ENCODE results near the gene DOCK3. TPM values are rescaled to one million over a fixed set of nuclear protein-coding genes. Genes with fewer than 3 reads are reported as not detected.
"Not testable (repeated sequence)": the region's sequence is repeated elsewhere in the genome, so short reads cannot be mapped to it uniquely, and the experiment has no call there.

DOCK3 gene
- total RNA-seq, 1 donor from 2014 or later: 0.52 TPM

DNA sequence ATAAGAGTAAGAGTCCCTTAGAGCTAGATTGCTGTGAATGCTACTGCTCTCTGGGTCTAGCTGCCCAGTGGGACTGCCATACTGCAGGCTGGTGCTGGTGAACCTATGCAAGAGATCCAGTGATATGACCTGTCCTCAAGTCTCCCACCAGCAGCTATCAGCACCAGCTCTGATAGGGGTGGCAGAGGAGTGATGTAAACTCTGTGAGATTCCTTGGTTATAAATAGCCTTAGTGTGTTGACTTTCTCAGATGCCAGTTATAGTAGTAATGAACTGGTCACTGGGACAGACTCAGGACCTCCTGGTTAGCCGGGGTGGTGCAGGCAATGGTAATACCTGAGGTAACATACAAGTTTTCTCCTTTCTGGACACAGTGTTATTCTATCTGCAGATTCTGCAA is 515.5 kb downstream of the DOCK3 start:
- H3K9ac ChIP-seq (ENCODE audit: low read depth in 1 of 3, low read length in 3 of 3): no peak overlapping the region
- H3K4me1 ChIP-seq (ENCODE audit: control insufficient read depth in 3 of 3, insufficient read depth in 3 of 3, low read length in 3 of 3): peaks cover 0 to 8% (median 0%) of the 10 kb centered on the region in 3 donors
- no peak overlapping the region for H3K4me3 ChIP-seq (ENCODE audit: low read length in 3 of 3)
- peaks cover 0 to 4% (median 2%) of the 10 kb centered on the region in 3 donors for H3K9me3 ChIP-seq (ENCODE audit: control insufficient read depth in 3 of 3, low read length in 3 of 3)
- no peak overlapping the region for H3K27ac ChIP-seq (ENCODE audit: low read depth, low read length)
- no peaks in the 10 kb centered on the region for H3K36me3 ChIP-seq (ENCODE audit: control insufficient read depth in 3 of 3, insufficient read depth in 3 of 3, low read length in 3 of 3)
- no peaks in the 10 kb centered on the region for H3K27me3 ChIP-seq (ENCODE audit: control insufficient read depth in 3 of 3, insufficient read depth in 3 of 3, low read length in 3 of 3)

GRCh38 chr3:51190827-51191226 is 516.1 kb downstream of the DOCK3 start:
- Histone ChIP-seq H3K27ac (ENCODE audit: low read depth, low read length) (no peak overlapping the region), H3K4me3 (ENCODE audit: low read length in 3 of 3) (no peak overlapping the region), H3K4me1 (ENCODE audit: control insufficient read depth in 3 of 3, insufficient read depth in 3 of 3, low read length in 3 of 3) (peaks cover 0 to 8% (median 0%) of the 10 kb centered on the region in 3 donors), H3K9me3 (ENCODE audit: control insufficient read depth in 3 of 3, low read length in 3 of 3) (peaks cover 0 to 4% (median 2%) of the 10 kb centered on the region in 3 donors), H3K9ac (ENCODE audit: low read depth in 1 of 3, low read length in 3 of 3) (no peak overlapping the region), H3K36me3 (ENCODE audit: control insufficient read depth in 3 of 3, insufficient read depth in 3 of 3, low read length in 3 of 3) (no peaks in the 10 kb centered on the region), H3K27me3 (ENCODE audit: control insufficient read depth in 3 of 3, insufficient read depth in 3 of 3, low read length in 3 of 3) (no peaks in the 10 kb centered on the region)

- Histone ChIP-seq H3K27ac (ENCODE audit: low read depth, low read length) (no peak overlapping the region), H3K9me3 (ENCODE audit: control insufficient read depth in 3 of 3, low read length in 3 of 3) (peaks cover 0 to 4% (median 0%) of the 10 kb centered on the region in 3 donors), H3K4me1 (ENCODE audit: control insufficient read depth in 3 of 3, insufficient read depth in 3 of 3, low read length in 3 of 3) (peaks cover 0 to 8% (median 0%) of the 10 kb centered on the region in 3 donors), H3K27me3 (ENCODE audit: control insufficient read depth in 3 of 3, insufficient read depth in 3 of 3, low read length in 3 of 3) (no peaks in the 10 kb centered on the region), H3K36me3 (ENCODE audit: control insufficient read depth in 3 of 3, insufficient read depth in 3 of 3, low read length in 3 of 3) (no peaks in the 10 kb centered on the region), H3K9ac (ENCODE audit: low read depth in 1 of 3, low read length in 3 of 3) (no peak overlapping the region), H3K4me3 (ENCODE audit: low read length in 3 of 3) (no peak overlapping the region)
These were observed 517.0 kb downstream of the DOCK3 start for GRCh38 chr3:51191768-51192167.

GRCh38 chr3:51198477-51198876 is 523.8 kb downstream of the DOCK3 start:
- Histone ChIP-seq H3K27ac (ENCODE audit: low read depth, low read length) (no peak overlapping the region), H3K9me3 (ENCODE audit: control insufficient read depth in 3 of 3, low read length in 3 of 3) (peaks cover 0 to 3% (median 0%) of the 10 kb centered on the region in 3 donors), H3K9ac (ENCODE audit: low read depth in 1 of 3, low read length in 3 of 3) (no peak overlapping the region), H3K4me3 (ENCODE audit: low read length in 3 of 3) (no peak overlapping the region), H3K4me1 (ENCODE audit: control insufficient read depth in 3 of 3, insufficient read depth in 3 of 3, low read length in 3 of 3) (no peaks in the 10 kb centered on the region), H3K27me3 (ENCODE audit: control insufficient read depth in 3 of 3, insufficient read depth in 3 of 3, low read length in 3 of 3) (no peaks in the 10 kb centered on the region), H3K36me3 (ENCODE audit: control insufficient read depth in 3 of 3, insufficient read depth in 3 of 3, low read length in 3 of 3) (no peaks in the 10 kb centered on the region)

DNA sequence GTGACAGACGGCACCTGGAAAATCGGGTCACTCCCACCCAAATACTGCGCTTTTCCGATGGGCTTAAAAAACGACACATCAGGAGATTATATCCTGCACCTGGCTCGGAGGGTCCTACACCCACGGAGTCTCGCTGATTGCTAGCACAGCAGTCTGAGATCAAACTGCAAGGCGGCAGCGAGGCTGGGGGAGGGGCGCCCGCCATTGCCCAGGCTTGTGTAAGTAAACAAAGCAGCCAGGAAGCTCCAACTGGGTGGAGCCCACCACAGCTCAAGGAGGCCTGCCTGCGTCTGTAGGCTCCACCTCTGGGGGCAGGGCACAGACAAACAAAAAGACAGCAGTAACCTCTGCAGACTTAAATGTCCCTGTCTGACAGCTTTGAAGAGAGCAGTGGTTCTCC is 524.6 kb downstream of the DOCK3 start:
- H3K4me3 ChIP-seq (ENCODE audit: low read length in 3 of 3); H3K27me3 ChIP-seq (ENCODE audit: control insufficient read depth in 3 of 3, insufficient read depth in 3 of 3, low read length in 3 of 3); H3K36me3 ChIP-seq (ENCODE audit: control insufficient read depth in 3 of 3, insufficient read depth in 3 of 3, low read length in 3 of 3); H3K27ac ChIP-seq (ENCODE audit: low read depth, low read length); H3K9me3 ChIP-seq (ENCODE audit: control insufficient read depth in 3 of 3, low read length in 3 of 3); H3K4me1 ChIP-seq (ENCODE audit: control insufficient read depth in 3 of 3, insufficient read depth in 3 of 3, low read length in 3 of 3); H3K9ac ChIP-seq (ENCODE audit: low read depth in 1 of 3, low read length in 3 of 3): not testable (repeated sequence)

GRCh38 chr3:51216291-51216690 is 541.6 kb downstream of the DOCK3 start:
- Histone ChIP-seq H3K9me3 (ENCODE audit: control insufficient read depth in 3 of 3, low read length in 3 of 3) (no peaks in the 10 kb centered on the region), H3K27me3 (ENCODE audit: control insufficient read depth in 3 of 3, insufficient read depth in 3 of 3, low read length in 3 of 3) (no peaks in the 10 kb centered on the region), H3K4me1 (ENCODE audit: control insufficient read depth in 3 of 3, insufficient read depth in 3 of 3, low read length in 3 of 3) (no peaks in the 10 kb centered on the region), H3K27ac (ENCODE audit: low read depth, low read length) (no peak overlapping the region), H3K36me3 (ENCODE audit: control insufficient read depth in 3 of 3, insufficient read depth in 3 of 3, low read length in 3 of 3) (no peaks in the 10 kb centered on the region), H3K4me3 (ENCODE audit: low read length in 3 of 3) (no peak overlapping the region), H3K9ac (ENCODE audit: low read depth in 1 of 3, low read length in 3 of 3) (no peak overlapping the region)

- Histone ChIP-seq H3K9ac (ENCODE audit: low read depth in 1 of 3, low read length in 3 of 3) (no peak overlapping the region), H3K4me1 (ENCODE audit: control insufficient read depth in 3 of 3, insufficient read depth in 3 of 3, low read length in 3 of 3) (no peaks in the 10 kb centered on the region), H3K27ac (ENCODE audit: low read depth, low read length) (no peak overlapping the region), H3K4me3 (ENCODE audit: low read length in 3 of 3) (no peak overlapping the region), H3K9me3 (ENCODE audit: control insufficient read depth in 3 of 3, low read length in 3 of 3) (no peaks in the 10 kb centered on the region), H3K27me3 (ENCODE audit: control insufficient read depth in 3 of 3, insufficient read depth in 3 of 3, low read length in 3 of 3) (no peaks in the 10 kb centered on the region), H3K36me3 (ENCODE audit: control insufficient read depth in 3 of 3, insufficient read depth in 3 of 3, low read length in 3 of 3) (no peaks in the 10 kb centered on the region)
These were observed 547.2 kb downstream of the DOCK3 start for GRCh38 chr3:51221959-51222358.

DNA sequence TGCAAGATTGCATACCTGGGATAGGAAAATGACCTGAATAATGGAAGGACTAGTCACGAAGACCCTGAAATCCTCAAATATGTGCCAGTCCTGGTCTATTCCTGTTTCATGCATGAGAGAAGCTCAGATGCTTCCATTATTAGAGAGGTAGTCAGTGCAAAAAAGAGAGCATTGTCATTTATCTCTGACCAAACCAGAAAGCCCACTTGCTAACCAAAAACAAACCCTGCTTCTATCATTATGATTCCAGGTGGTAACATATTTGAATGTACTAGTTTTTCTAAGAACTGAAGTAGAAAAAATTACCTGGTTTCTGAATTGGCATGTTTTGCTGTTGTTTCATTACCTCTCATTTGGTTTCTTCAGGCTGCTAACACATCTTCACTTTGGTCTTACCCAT is 549.6 kb downstream of the DOCK3 start:
- H3K27me3 ChIP-seq (ENCODE audit: control insufficient read depth in 3 of 3, insufficient read depth in 3 of 3, low read length in 3 of 3): no peaks in the 10 kb centered on the region
- no peaks in the 10 kb centered on the region for H3K4me1 ChIP-seq (ENCODE audit: control insufficient read depth in 3 of 3, insufficient read depth in 3 of 3, low read length in 3 of 3)
- H3K4me3 ChIP-seq (ENCODE audit: low read length in 3 of 3): no peak overlapping the region
- no peak overlapping the region for H3K9ac ChIP-seq (ENCODE audit: low read depth in 1 of 3, low read length in 3 of 3)
- no peaks in the 10 kb centered on the region for H3K9me3 ChIP-seq (ENCODE audit: control insufficient read depth in 3 of 3, low read length in 3 of 3)
- H3K27ac ChIP-seq (ENCODE audit: low read depth, low read length): no peak overlapping the region
- no peaks in the 10 kb centered on the region for H3K36me3 ChIP-seq (ENCODE audit: control insufficient read depth in 3 of 3, insufficient read depth in 3 of 3, low read length in 3 of 3)

DNA sequence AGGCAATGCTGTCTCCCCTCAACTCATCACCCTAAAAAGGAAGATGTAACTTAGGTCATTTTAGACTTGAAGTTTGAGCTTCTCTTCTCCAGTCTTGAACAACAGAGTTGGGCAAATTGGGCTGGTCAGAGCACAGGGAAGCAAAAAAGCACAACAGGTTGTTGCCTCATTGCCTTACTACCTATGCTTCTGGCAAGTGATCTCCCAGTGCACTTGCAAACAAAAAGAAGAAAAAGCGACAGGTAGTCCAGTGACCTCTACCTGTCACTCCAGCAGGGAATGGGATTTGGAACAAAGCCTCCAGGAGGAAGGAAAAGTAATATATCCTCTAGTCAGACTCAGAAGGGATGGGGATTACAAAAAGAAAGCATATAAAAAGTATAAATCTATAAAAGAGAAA is 550.1 kb downstream of the DOCK3 start:
- no peaks in the 10 kb centered on the region for H3K36me3 ChIP-seq (ENCODE audit: control insufficient read depth in 3 of 3, insufficient read depth in 3 of 3, low read length in 3 of 3)
- no peaks in the 10 kb centered on the region for H3K9me3 ChIP-seq (ENCODE audit: control insufficient read depth in 3 of 3, low read length in 3 of 3)
- H3K27ac ChIP-seq (ENCODE audit: low read depth, low read length): no peak overlapping the region
- H3K27me3 ChIP-seq (ENCODE audit: control insufficient read depth in 3 of 3, insufficient read depth in 3 of 3, low read length in 3 of 3): no peaks in the 10 kb centered on the region
- no peak overlapping the region for H3K9ac ChIP-seq (ENCODE audit: low read depth in 1 of 3, low read length in 3 of 3)
- H3K4me3 ChIP-seq (ENCODE audit: low read length in 3 of 3): no peak overlapping the region
- H3K4me1 ChIP-seq (ENCODE audit: control insufficient read depth in 3 of 3, insufficient read depth in 3 of 3, low read length in 3 of 3): no peaks in the 10 kb centered on the region

GRCh38 chr3:51242939-51243338 is 568.2 kb downstream of the DOCK3 start:
- Histone ChIP-seq H3K27ac (ENCODE audit: low read depth, low read length) (no peak overlapping the region), H3K4me3 (ENCODE audit: low read length in 3 of 3) (no peak overlapping the region), H3K9ac (ENCODE audit: low read depth in 1 of 3, low read length in 3 of 3) (no peak overlapping the region), H3K27me3 (ENCODE audit: control insufficient read depth in 3 of 3, insufficient read depth in 3 of 3, low read length in 3 of 3) (no peaks in the 10 kb centered on the region), H3K4me1 (ENCODE audit: control insufficient read depth in 3 of 3, insufficient read depth in 3 of 3, low read length in 3 of 3) (no peaks in the 10 kb centered on the region), H3K9me3 (ENCODE audit: control insufficient read depth in 3 of 3, low read length in 3 of 3) (no peaks in the 10 kb centered on the region), H3K36me3 (ENCODE audit: control insufficient read depth in 3 of 3, insufficient read depth in 3 of 3, low read length in 3 of 3) (no peaks in the 10 kb centered on the region)

- Histone ChIP-seq H3K4me1 (ENCODE audit: control insufficient read depth in 3 of 3, insufficient read depth in 3 of 3, low read length in 3 of 3) (no peaks in the 10 kb centered on the region), H3K27ac (ENCODE audit: low read depth, low read length) (no peak overlapping the region), H3K36me3 (ENCODE audit: control insufficient read depth in 3 of 3, insufficient read depth in 3 of 3, low read length in 3 of 3) (no peaks in the 10 kb centered on the region), H3K4me3 (ENCODE audit: low read length in 3 of 3) (no peak overlapping the region), H3K27me3 (ENCODE audit: control insufficient read depth in 3 of 3, insufficient read depth in 3 of 3, low read length in 3 of 3) (no peaks in the 10 kb centered on the region), H3K9ac (ENCODE audit: low read depth in 1 of 3, low read length in 3 of 3) (no peak overlapping the region), H3K9me3 (ENCODE audit: control insufficient read depth in 3 of 3, low read length in 3 of 3) (no peaks in the 10 kb centered on the region)
These were observed 569.2 kb downstream of the DOCK3 start for GRCh38 chr3:51243924-51244323.
